K562 (cell line): ENCODE results near the gene CDX1. TPM values are rescaled to one million over a fixed set of nuclear protein-coding genes. Genes with fewer than 3 reads are reported as not detected.

Experiments
- ATAC-seq: fragments of 200-7000 bp; cut with Tn5 transposase; 3 replicates; pipeline ENCODE4 v1.9.1; 2020; ENCODE audit warnings: moderate library complexity
- BruUV-seq: library from RNA; stranded (reverse); fragments of 400-500 nt; replicated peaks from 2 replicates; lab custom pipeline; 2021; lab: Mats Ljungman, UMichigan
- CTCF ChIA-PET: fragments of 300-600 bp; formaldehyde crosslinking; extraction: SDS; loops from one replicate; lab custom pipeline; 2021; ENCODE audit warnings: low intra/inter-chr PET ratio; lab: Yijun Ruan, JAX
- POLR2A ChIA-PET: fragments of 300-600, 350-650 bp; sonication (Branson Sonifier 250); formaldehyde crosslinking; extraction: SDS; loops from one replicate; lab custom pipeline; 2021; ENCODE audit warnings: antibody characterized with exemption, inconsistent platforms; lab: Yijun Ruan, JAX
- DNase-seq, 4 experiments: peaks; one replicate each; pipeline versions ENCODE4 v3.0.0 to v3.0.0-alpha.2; 2011 to 2018; ENCODE audit warnings: low spot score in 3 of 4, mixed read lengths in 3 of 4; ENCODE audit errors: extremely low read depth in 1 of 4
- FAIRE-seq: peaks from 2 replicates; lab custom pipeline; 2011; peaks lifted over from hg19 to GRCh38; lab: Jason Lieb, UNC
- H2AFZ ChIP-seq: 2 replicates; pipeline ENCODE4 v1.6.0; 2011; ENCODE audit warnings: low read depth, low read length, control low read depth, inconsistent platforms
- H3K27ac ChIP-seq: fragments of 200-600 bp; 3 replicates; pipeline ENCODE4 v1.8.0; 2011; ENCODE audit warnings: low read depth, mild to moderate bottlenecking, control low read depth, inconsistent platforms, low read length, moderate library complexity, mixed read lengths; ENCODE audit errors: extremely low read depth
- H3K27me3 ChIP-seq, 2 experiments: fragments of 300-600 bp in 1 of 2; 2 replicates in 1 of 2; 3 replicates in 1 of 2; pipeline versions ENCODE4 v1.6.0 to v1.8.0; 2011; ENCODE audit warnings: inconsistent platforms in 2 of 2, low read length in 2 of 2, mild to moderate bottlenecking in 1 of 2, mixed read lengths in 1 of 2, moderate library complexity in 1 of 2; ENCODE audit not compliant: control insufficient read depth in 2 of 2, insufficient read depth in 2 of 2
- H3K36me3 ChIP-seq: fragments of 300-600 bp; 3 replicates; pipeline ENCODE4 v1.8.0; 2011; ENCODE audit warnings: mild to moderate bottlenecking, low read length, inconsistent platforms; ENCODE audit not compliant: control insufficient read depth, insufficient read depth
- H3K4me1 ChIP-seq, 2 experiments: fragments of 200-600 bp in 1 of 2; replicated peaks in 1 of 2; 2 replicates in 1 of 2; 3 replicates in 1 of 2; pipeline versions ENCODE4 v1.5.1 to v1.8.0; 2011; ENCODE audit warnings: inconsistent platforms in 2 of 2, low read length in 2 of 2, mild to moderate bottlenecking in 1 of 2, mixed read lengths in 1 of 2, moderate library complexity in 1 of 2; ENCODE audit not compliant: control insufficient read depth in 2 of 2, insufficient read depth in 2 of 2
- H3K4me2 ChIP-seq: 2 replicates; pipeline ENCODE4 v1.6.1; 2011; ENCODE audit warnings: low read length, control low read depth, inconsistent platforms, mixed read lengths; ENCODE audit not compliant: insufficient read depth
- H3K4me3 ChIP-seq: fragments of 200-600 bp; sonication (generic), shearing (Covaris generic); 2 replicates; pipeline ENCODE4 v1.5.1; 2016; ENCODE audit warnings: control low read depth, inconsistent platforms
- H3K79me2 ChIP-seq: fragments of 200-600 bp; 3 replicates; pipeline ENCODE4 v1.8.0; 2011; ENCODE audit warnings: low read length, inconsistent platforms; ENCODE audit not compliant: control insufficient read depth, insufficient read depth
- H3K9ac ChIP-seq, 2 experiments: 2 replicates each; pipeline versions ENCODE4 v1.6.0 to v1.6.1; 2011; ENCODE audit warnings: low read depth in 2 of 2, low read length in 2 of 2, control low read depth in 1 of 2, inconsistent platforms in 1 of 2, mild to moderate bottlenecking in 1 of 2, mixed read lengths in 1 of 2; ENCODE audit not compliant: insufficient read depth in 1 of 2
- H3K9me1 ChIP-seq: one replicate; pipeline ENCODE4 v1.6.0; 2011; ENCODE audit warnings: inconsistent platforms, mild to moderate bottlenecking, low read length, moderate library complexity; ENCODE audit not compliant: control insufficient read depth, insufficient read depth
- H3K9me3 ChIP-seq: replicated peaks from 2 replicates; pipeline ENCODE4 v1.5.1; 2011; ENCODE audit warnings: low read depth, low read length, inconsistent platforms; ENCODE audit not compliant: control insufficient read depth, insufficient read depth
- H4K20me1 ChIP-seq: replicated peaks from 2 replicates; pipeline ENCODE4 v1.6.1; 2011; ENCODE audit warnings: low read length, inconsistent platforms, mixed read lengths; ENCODE audit not compliant: control insufficient read depth, insufficient read depth
- BRD9 ChIP-seq: fragments of 450-650 bp; IDR thresholded peaks from 2 replicates; pipeline ENCODE4 v1.6.1; 2018; ENCODE audit warnings: low read depth; ENCODE audit not compliant: partially characterized antibody
- MEF2A ChIP-seq: IDR thresholded peaks from 2 replicates; pipeline ENCODE4 v1.6.1; 2011; ENCODE audit warnings: low read depth, mild to moderate bottlenecking, low read length, moderate library complexity; ENCODE audit not compliant: control insufficient read depth
- PTBP1 ChIP-seq: fragments of 200-400 bp; formaldehyde crosslinking; IDR thresholded peaks from 2 replicates; pipeline ENCODE4 v1.6.1; 2017; ENCODE audit warnings: low read depth, low read length
- SAP30 ChIP-seq: fragments of 200-600 bp; sonication (generic); IDR thresholded peaks from 2 replicates; pipeline ENCODE4 v1.6.1; 2012; ENCODE audit warnings: borderline replicate concordance, low read depth, mild to moderate bottlenecking, moderate library complexity, low read length, control low read depth, inconsistent platforms; ENCODE audit not compliant: insufficient read depth, poor library complexity, severe bottlenecking
- ZBTB1 ChIP-seq: sonication (generic); formaldehyde crosslinking; IDR thresholded peaks from 2 replicates; pipeline ENCODE4 v1.8.1; 2023; ENCODE audit warnings: missing genetic modification reagents, low read depth, mild to moderate bottlenecking, borderline replicate concordance
- ZNF318 ChIP-seq, 2 experiments: fragments of 450-650 bp; IDR thresholded peaks; 2 replicates each; pipeline ENCODE4 v1.6.1; 2016; ENCODE audit warnings: mild to moderate bottlenecking in 2 of 2, borderline replicate concordance in 1 of 2, low read depth in 1 of 2, moderate library complexity in 1 of 2
- ZNF445 ChIP-seq: fragments of 250-450 bp; sonication (Bioruptor Pico); IDR thresholded peaks from 2 replicates; pipeline ENCODE4 v1.4.0; 2020; ENCODE audit warnings: low read depth, mild to moderate bottlenecking, moderate library complexity
- ZNF75A ChIP-seq: fragments of 450-650 bp; formaldehyde crosslinking; IDR thresholded peaks from 2 replicates; pipeline ENCODE4 v1.4.0; 2020; ENCODE audit warnings: mild to moderate bottlenecking
- ZNF764 ChIP-seq: fragments of 250-450 bp; sonication (Bioruptor Pico); IDR thresholded peaks from 2 replicates; pipeline ENCODE4 v1.4.0; 2020; ENCODE audit warnings: low read depth, mild to moderate bottlenecking, moderate library complexity
- ZSCAN29 ChIP-seq: fragments of 450-650 bp; IDR thresholded peaks from 2 replicates; pipeline ENCODE4 v1.6.1; 2017
- WGBS: fragments of 100-300 bp; shearing (Covaris generic); methylation state at CpG from one replicate; pipeline ENCODE4 v1.1.6; 2016; ENCODE audit warnings: low coverage, mixed read lengths; ENCODE audit not compliant: insufficient coverage; ENCODE audit errors: missing lambda C conversion rate; 5-methylcytosine and 5-hydroxymethylcytosine counted together
- in situ Hi-C: fragments of 300-500 bp; cut with MboI; formaldehyde crosslinking; loops from 4 replicates; pipeline ENCODE4 v1.15.0; 2018; ENCODE audit warnings: inconsistent platforms, mixed read lengths
- intact Hi-C: fragments of 100-400 bp; cut with micrococcal nuclease; formaldehyde crosslinking; loops from 2 replicates; pipeline ENCODE4 v1.14.2; 2022
- polyA plus RNA-seq, 8 experiments: library from polyadenylated mRNA; depleted of rRNA in 4 of 8; stranded (reverse) in 5 of 8; unstranded in 3 of 8; fragments of >200 nt; fragmentation: Nextera tagmentation in 2 of 8; fragmentation: Illumina TruSeq in 1 of 8; extraction: Ambion mirVana in 2 of 8; extraction: Trizol in 1 of 8; gene quantifications; 2 replicates each; pipeline versions ENCODE4 v1.2.1 to v1.2.3, GENCODE V29; 2011 to 2014; ENCODE audit warnings: inconsistent platforms in 1 of 8, missing spikeins in 1 of 8
- total RNA-seq, 7 experiments: library from RNA; depleted of rRNA in 6 of 7; stranded (reverse); fragments of >200 nt in 6 of 7; fragmentation: Illumina TruSeq in 2 of 7; extraction: Trizol in 2 of 7; gene quantifications; 2 replicates each; pipeline versions ENCODE4 v1.2.1 to v1.2.3, GENCODE V29; 2011 to 2021; ENCODE audit warnings: low replicate concordance in 1 of 7
- TF ChIP-seq, protein P1 (sequence below): fragments of 250-450 bp; sonication (Bioruptor Pico); IDR thresholded peaks from 2 replicates; pipeline ENCODE4 v1.5.1; 2021; ENCODE audit warnings: mild to moderate bottlenecking

The CDX1 gene
- total and polyA plus RNA-seq, 9 of the 15 experiments (the other 6 are each of a cell fraction or from before 2014, with no cell fraction given), result 0.06 to 0.16 TPM; not detected in 7

GRCh38 chr5:150173161-150173560 is 6.6 kb downstream of the CDX1 start:
- no peak for ATAC-seq
- H3K9ac ChIP-seq, result no peak overlapping the region
- no peaks in the 10 kb centered on the region for H3K9me1 ChIP-seq
- POLR2A ChIA-PET, result interaction anchor here (1.2 kb wide), 1 partner anchor 9 kb away, joined by 5 read pairs; no protein-coding TSS in a partner anchor
- H3K4me3 ChIP-seq, result no peak overlapping the region
- intact Hi-C loops (no loop called here), in situ Hi-C loops (no loop called here)
- 4% methylated on average over 3 of the region's 3 CpGs for WGBS
- H3K9me3 ChIP-seq, result no peaks in the 10 kb centered on the region
- no peak overlapping the region for H2AFZ ChIP-seq
- peaks cover 3% of the 10 kb centered on the region; the same call in 1 of the 2 replicates for H4K20me1 ChIP-seq
- BruUV-seq, result no TSS peak
- H3K79me2 ChIP-seq, result no peaks in the 10 kb centered on the region
- H3K27ac ChIP-seq, result no peak overlapping the region
- no peak for DNase-seq
- peaks cover 26 to 66% of the 10 kb centered on the region in 2 experiments for H3K27me3 ChIP-seq
- CTCF ChIA-PET, result no interaction called here
- TF ChIP-seq BRD9 (no peak), ZNF318 (IDR thresholded peaks at IDR 0.05; ENCODE audit: borderline replicate concordance in 1 of 2, low read depth in 1 of 2) (no peak), ZNF75A (CRISPR knock-in tag) (no peak), ZNF445 (CRISPR knock-in tag) (no peak), MEF2A (no peak), SAP30 (no peak), ZSCAN29 (no peak), ZBTB1 (no peak), PTBP1 (no peak), ZNF764 (no peak)
- TF ChIP-seq, protein P1, sequence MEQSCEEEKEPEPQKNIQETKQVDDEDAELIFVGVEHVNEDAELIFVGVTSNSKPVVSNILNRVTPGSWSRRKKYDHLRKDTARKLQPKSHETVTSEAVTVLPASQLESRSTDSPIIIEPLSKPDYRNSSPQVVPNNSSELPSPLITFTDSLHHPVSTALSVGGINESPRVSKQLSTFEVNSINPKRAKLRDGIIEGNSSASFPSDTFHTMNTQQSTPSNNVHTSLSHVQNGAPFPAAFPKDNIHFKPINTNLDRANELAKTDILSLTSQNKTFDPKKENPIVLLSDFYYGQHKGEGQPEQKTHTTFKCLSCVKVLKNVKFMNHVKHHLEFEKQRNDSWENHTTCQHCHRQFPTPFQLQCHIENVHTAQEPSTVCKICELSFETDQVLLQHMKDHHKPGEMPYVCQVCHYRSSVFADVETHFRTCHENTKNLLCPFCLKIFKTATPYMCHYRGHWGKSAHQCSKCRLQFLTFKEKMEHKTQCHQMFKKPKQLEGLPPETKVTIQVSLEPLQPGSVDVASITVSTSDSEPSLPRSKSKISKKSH (CRISPR knock-in tag), result no peak
- H3K36me3 ChIP-seq, result no peaks in the 10 kb centered on the region
- FAIRE-seq, result no peak
- H3K4me2 ChIP-seq, result no peak overlapping the region
- peaks cover 0 to 2% of the 10 kb centered on the region in 2 experiments; a peak in 2 of 5 replicates for H3K4me1 ChIP-seq
